ENCODE measurements around the gene LBX2. TPM values are rescaled to one million over a fixed set of nuclear protein-coding genes. Genes with fewer than 3 reads are reported as not detected.
"Not testable (repeated sequence)": the region's sequence is repeated elsewhere in the genome, so short reads cannot be mapped to it uniquely, and the experiment has no call there.

The LBX2 gene
- total RNA-seq, 1 experiment from 2014 or later = 9.6 TPM

DNA sequence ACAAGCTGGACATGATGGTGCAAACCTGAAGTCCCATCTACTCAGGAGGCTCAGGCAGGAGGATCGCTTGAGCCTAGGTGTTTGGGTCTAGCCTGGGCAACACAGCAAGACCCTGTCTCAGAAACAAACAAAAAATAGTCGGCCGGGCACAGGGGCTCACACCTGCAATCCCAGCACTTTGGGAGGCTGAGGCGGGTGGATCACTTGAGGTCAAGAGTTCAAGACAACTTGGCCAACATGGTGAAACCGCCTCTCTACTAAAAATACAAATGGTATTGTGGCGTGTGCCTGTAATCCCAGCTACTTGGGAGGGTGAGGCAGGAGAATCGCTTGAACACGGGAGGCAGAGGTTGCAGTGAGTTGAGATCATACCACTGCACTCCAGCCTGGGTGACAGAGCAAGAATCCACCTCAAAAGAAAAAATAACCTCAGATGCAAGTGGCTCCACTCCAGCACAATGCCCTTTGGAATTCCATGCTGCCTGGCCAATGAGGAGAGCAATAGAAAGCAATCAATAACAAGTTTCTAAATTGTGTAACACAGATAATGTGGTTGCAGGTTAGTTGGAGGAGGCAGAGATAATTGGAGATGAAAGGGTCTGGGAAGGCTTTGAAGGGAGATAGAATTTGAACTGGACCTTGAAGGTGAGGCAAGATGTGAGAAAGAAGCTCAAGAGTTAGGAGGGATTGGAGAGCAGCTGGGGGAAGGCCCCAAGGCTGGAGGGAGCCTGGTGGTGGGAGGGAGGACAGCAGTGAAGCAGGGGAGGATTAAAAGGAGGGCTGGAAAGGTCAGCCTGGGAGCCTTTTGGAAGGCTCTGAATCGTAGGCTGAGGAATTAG lies 10.5 kb downstream of the LBX2 start:
- CTCF ChIA-PET = no interaction called here
- Histone ChIP-seq H3K4me3 (ENCODE audit: low read depth in 2 of 2, low read length in 2 of 2) (no peak overlapping the region), H3K9me3 (ENCODE audit: control insufficient read depth, insufficient read depth, low read depth, low read length) (no peaks in the 10 kb centered on the region), H3K4me1 (ENCODE audit: control insufficient read depth, insufficient read depth, low read length) (peaks cover 4% of the 10 kb centered on the region), H3K36me3 (ENCODE audit: control insufficient read depth, insufficient read depth, low read length) (no peaks in the 10 kb centered on the region; the same call in none of the 2 replicates), H3K27me3 (ENCODE audit: control insufficient read depth, insufficient read depth, low read length) (no peaks in the 10 kb centered on the region), H3K27ac (ENCODE audit: low read length) (no peak overlapping the region)
- no peak for DNase-seq (ENCODE audit: low read depth, low spot score)
- no TSS peak for BruUV-seq (replicated peaks)
- intact Hi-C loops (cut with micrococcal nuclease; ENCODE audit: unreplicated experiment) = no loop called here
- POLR2A ChIA-PET = interaction anchor here (0.8 kb wide), 1 partner anchor 12 kb away, joined by 3 read pairs; no protein-coding TSS in a partner anchor
- TF ChIP-seq TCF7L2 (IDR thresholded peaks at IDR 0.05; ENCODE audit: low read depth, low read length) (no peak), POLR2AphosphoS5 (IDR thresholded peaks at IDR 0.05; ENCODE audit: low read depth, low read length) (no peak), SIN3A (IDR thresholded peaks at IDR 0.05; ENCODE audit: borderline replicate concordance, insufficient read depth, low read depth, low read length) (no peak)
- TF ChIP-seq, protein P1, sequence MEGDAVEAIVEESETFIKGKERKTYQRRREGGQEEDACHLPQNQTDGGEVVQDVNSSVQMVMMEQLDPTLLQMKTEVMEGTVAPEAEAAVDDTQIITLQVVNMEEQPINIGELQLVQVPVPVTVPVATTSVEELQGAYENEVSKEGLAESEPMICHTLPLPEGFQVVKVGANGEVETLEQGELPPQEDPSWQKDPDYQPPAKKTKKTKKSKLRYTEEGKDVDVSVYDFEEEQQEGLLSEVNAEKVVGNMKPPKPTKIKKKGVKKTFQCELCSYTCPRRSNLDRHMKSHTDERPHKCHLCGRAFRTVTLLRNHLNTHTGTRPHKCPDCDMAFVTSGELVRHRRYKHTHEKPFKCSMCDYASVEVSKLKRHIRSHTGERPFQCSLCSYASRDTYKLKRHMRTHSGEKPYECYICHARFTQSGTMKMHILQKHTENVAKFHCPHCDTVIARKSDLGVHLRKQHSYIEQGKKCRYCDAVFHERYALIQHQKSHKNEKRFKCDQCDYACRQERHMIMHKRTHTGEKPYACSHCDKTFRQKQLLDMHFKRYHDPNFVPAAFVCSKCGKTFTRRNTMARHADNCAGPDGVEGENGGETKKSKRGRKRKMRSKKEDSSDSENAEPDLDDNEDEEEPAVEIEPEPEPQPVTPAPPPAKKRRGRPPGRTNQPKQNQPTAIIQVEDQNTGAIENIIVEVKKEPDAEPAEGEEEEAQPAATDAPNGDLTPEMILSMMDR (IDR thresholded peaks at IDR 0.05) = no peak
- TF ChIP-seq, protein P2, sequence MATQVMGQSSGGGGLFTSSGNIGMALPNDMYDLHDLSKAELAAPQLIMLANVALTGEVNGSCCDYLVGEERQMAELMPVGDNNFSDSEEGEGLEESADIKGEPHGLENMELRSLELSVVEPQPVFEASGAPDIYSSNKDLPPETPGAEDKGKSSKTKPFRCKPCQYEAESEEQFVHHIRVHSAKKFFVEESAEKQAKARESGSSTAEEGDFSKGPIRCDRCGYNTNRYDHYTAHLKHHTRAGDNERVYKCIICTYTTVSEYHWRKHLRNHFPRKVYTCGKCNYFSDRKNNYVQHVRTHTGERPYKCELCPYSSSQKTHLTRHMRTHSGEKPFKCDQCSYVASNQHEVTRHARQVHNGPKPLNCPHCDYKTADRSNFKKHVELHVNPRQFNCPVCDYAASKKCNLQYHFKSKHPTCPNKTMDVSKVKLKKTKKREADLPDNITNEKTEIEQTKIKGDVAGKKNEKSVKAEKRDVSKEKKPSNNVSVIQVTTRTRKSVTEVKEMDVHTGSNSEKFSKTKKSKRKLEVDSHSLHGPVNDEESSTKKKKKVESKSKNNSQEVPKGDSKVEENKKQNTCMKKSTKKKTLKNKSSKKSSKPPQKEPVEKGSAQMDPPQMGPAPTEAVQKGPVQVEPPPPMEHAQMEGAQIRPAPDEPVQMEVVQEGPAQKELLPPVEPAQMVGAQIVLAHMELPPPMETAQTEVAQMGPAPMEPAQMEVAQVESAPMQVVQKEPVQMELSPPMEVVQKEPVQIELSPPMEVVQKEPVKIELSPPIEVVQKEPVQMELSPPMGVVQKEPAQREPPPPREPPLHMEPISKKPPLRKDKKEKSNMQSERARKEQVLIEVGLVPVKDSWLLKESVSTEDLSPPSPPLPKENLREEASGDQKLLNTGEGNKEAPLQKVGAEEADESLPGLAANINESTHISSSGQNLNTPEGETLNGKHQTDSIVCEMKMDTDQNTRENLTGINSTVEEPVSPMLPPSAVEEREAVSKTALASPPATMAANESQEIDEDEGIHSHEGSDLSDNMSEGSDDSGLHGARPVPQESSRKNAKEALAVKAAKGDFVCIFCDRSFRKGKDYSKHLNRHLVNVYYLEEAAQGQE (IDR thresholded peaks at IDR 0.05; ENCODE audit: insufficient read depth in 1 of 2, low read depth in 2 of 2, low read length in 1 of 2) = no peak
- ATAC-seq = no peak
- in situ Hi-C loops (cut with HindIII; ENCODE audit: low pct_unique_long_range_greater_than_20kb, low sequenced_read_pairs) = no loop called here

GRCh38 chr2:74486141-74486540 lies 13.3 kb downstream of the LBX2 start:
- TF ChIP-seq, protein P1 (IDR thresholded peaks at IDR 0.05) = no peak
- TF ChIP-seq POLR2AphosphoS5 (IDR thresholded peaks at IDR 0.05; ENCODE audit: low read depth, low read length) = no peak
- TF ChIP-seq, protein P2 (IDR thresholded peaks at IDR 0.05; ENCODE audit: insufficient read depth in 1 of 2, low read depth in 2 of 2, low read length in 1 of 2) = no peak
- TF ChIP-seq SIN3A (IDR thresholded peaks at IDR 0.05; ENCODE audit: borderline replicate concordance, insufficient read depth, low read depth, low read length) = no peak
- no peak for TF ChIP-seq TCF7L2 (IDR thresholded peaks at IDR 0.05; ENCODE audit: low read depth, low read length)
- Histone ChIP-seq H3K27me3 (ENCODE audit: control insufficient read depth, insufficient read depth, low read length) (no peaks in the 10 kb centered on the region), H3K4me1 (ENCODE audit: control insufficient read depth, insufficient read depth, low read length) (peaks cover 10% of the 10 kb centered on the region), H3K27ac (ENCODE audit: low read length) (no peak overlapping the region), H3K36me3 (ENCODE audit: control insufficient read depth, insufficient read depth, low read length) (no peaks in the 10 kb centered on the region; the same call in none of the 2 replicates), H3K4me3 (ENCODE audit: low read depth in 2 of 2, low read length in 2 of 2) (no peak overlapping the region), H3K9me3 (ENCODE audit: control insufficient read depth, insufficient read depth, low read depth, low read length) (no peaks in the 10 kb centered on the region)
- DNase-seq (ENCODE audit: low read depth, low spot score) (no peak), ATAC-seq (no peak)
- no TSS peak for BruUV-seq (replicated peaks)
- ChIA-PET POLR2A (interaction anchor here (0.7 kb wide), 1 partner anchor 15 kb away, joined by 8 read pairs; no protein-coding TSS in a partner anchor), CTCF (no interaction called here)
- in situ Hi-C loops (cut with HindIII; ENCODE audit: low pct_unique_long_range_greater_than_20kb, low sequenced_read_pairs) = no loop called here
- intact Hi-C loops (cut with micrococcal nuclease; ENCODE audit: unreplicated experiment) = no loop called here

- intact Hi-C loops (cut with micrococcal nuclease; ENCODE audit: unreplicated experiment) = loop anchor here (2.0 to 5.0 kb wide), 2 partner anchors 47 to 104 kb away; no protein-coding TSS in a partner anchor
- H3K27ac ChIP-seq (ENCODE audit: low read length) = peak overlapping the region; percentile 99
- in situ Hi-C loops (cut with HindIII; ENCODE audit: low pct_unique_long_range_greater_than_20kb, low sequenced_read_pairs); H3K36me3 ChIP-seq (ENCODE audit: control insufficient read depth, insufficient read depth, low read length); H3K9me3 ChIP-seq (ENCODE audit: control insufficient read depth, insufficient read depth, low read depth, low read length); POLR2A ChIA-PET; ATAC-seq; DNase-seq (ENCODE audit: low read depth, low spot score); H3K27me3 ChIP-seq (ENCODE audit: control insufficient read depth, insufficient read depth, low read length); BruUV-seq (replicated peaks): not testable (repeated sequence)
- peak overlapping the region; percentile 84 to 99 for H3K4me3 ChIP-seq (ENCODE audit: low read depth in 2 of 2, low read length in 2 of 2)
- peaks cover 16% of the 10 kb centered on the region for H3K4me1 ChIP-seq (ENCODE audit: control insufficient read depth, insufficient read depth, low read length)
- CTCF ChIA-PET = interaction anchor here (0.6 to 2.3 kb wide), 4 partner anchors 11 to 104 kb away, joined by 4 to 9 read pairs (median 6); partner anchors contain the start of gene MRPL53
These were observed 15.7 kb downstream of the LBX2 start for GRCh38 chr2:74483675-74484164.

Measured in Panc1 (cell line).